Hepatocyte (in vitro differentiated cells): ENCODE data around the gene IL17RE. TPM values are rescaled to one million over a fixed set of nuclear protein-coding genes. Genes with fewer than 3 reads are reported as not detected.
"Not testable (repeated sequence)": the region's sequence is repeated elsewhere in the genome, so short reads cannot be mapped to it uniquely, and the experiment has no call there.

Source experiments
- DNase-seq: peaks from one replicate; pipeline ENCODE4 v3.0.0-alpha.2; 2016; ENCODE audit warnings: low spot score
- H2AFZ ChIP-seq: fragments of 200-600 bp; sonication (generic); 2 replicates; pipeline ENCODE4 v1.6.0; 2016; ENCODE audit warnings: antibody characterized with exemption, mild to moderate bottlenecking
- H3K27ac ChIP-seq: fragments of 200-600 bp; sonication (generic); 2 replicates; pipeline ENCODE4 v1.5.1; 2016; ENCODE audit warnings: mild to moderate bottlenecking
- H3K27me3 ChIP-seq: fragments of 200-600 bp; sonication (generic); 2 replicates; pipeline ENCODE4 v1.6.1; 2016
- H3K36me3 ChIP-seq: fragments of 200-600 bp; sonication (generic); replicated peaks from 2 replicates; pipeline ENCODE4 v1.5.1; 2016; ENCODE audit warnings: low read depth; ENCODE audit not compliant: insufficient read depth
- H3K4me1 ChIP-seq: fragments of 200-600 bp; sonication (generic); 2 replicates; pipeline ENCODE4 v1.5.1; 2016; ENCODE audit warnings: mild to moderate bottlenecking, moderate library complexity; ENCODE audit not compliant: insufficient read depth
- H3K4me2 ChIP-seq: fragments of 200-600 bp; sonication (generic); 2 replicates; pipeline ENCODE4 v1.6.0; 2016
- H3K4me3 ChIP-seq: fragments of 200-600 bp; sonication (generic); 2 replicates; pipeline ENCODE4 v1.5.1; 2016; ENCODE audit warnings: mild to moderate bottlenecking
- H3K79me2 ChIP-seq: fragments of 200-600 bp; sonication (generic); 2 replicates; pipeline ENCODE4 v1.6.0; 2017; ENCODE audit warnings: mild to moderate bottlenecking
- H3K9me2 ChIP-seq: fragments of 200-600 bp; sonication (generic); replicated peaks from 2 replicates; pipeline ENCODE4 v1.6.0; 2017; ENCODE audit warnings: mild to moderate bottlenecking; ENCODE audit not compliant: insufficient read depth
- H3K9me3 ChIP-seq: fragments of 200-600 bp; sonication (generic); 2 replicates; pipeline ENCODE4 v1.5.1; 2016; ENCODE audit warnings: low read depth, mild to moderate bottlenecking
- H4K20me1 ChIP-seq: fragments of 200-600 bp; sonication (generic); 2 replicates; pipeline ENCODE4 v1.6.0; 2016; ENCODE audit warnings: mild to moderate bottlenecking; ENCODE audit not compliant: insufficient read depth, poor library complexity, severe bottlenecking
- CTCF ChIP-seq: fragments of 200-600 bp; sonication (generic); IDR thresholded peaks from 2 replicates; pipeline ENCODE4 v1.5.1; 2016; ENCODE audit warnings: antibody characterized with exemption, mild to moderate bottlenecking; ENCODE audit not compliant: poor library complexity
- EZH2 ChIP-seq: fragments of 200-600 bp; sonication (generic); IDR thresholded peaks from 2 replicates; pipeline ENCODE4 v1.6.1; 2016; ENCODE audit warnings: antibody characterized with exemption, mild to moderate bottlenecking, borderline replicate concordance
- EZH2phosphoT487 ChIP-seq: fragments of 200-600 bp; sonication (generic); IDR thresholded peaks from one replicate; pipeline ENCODE4 v1.6.1; 2018; ENCODE audit warnings: antibody characterized with exemption, mild to moderate bottlenecking, low read depth, moderate library complexity; ENCODE audit not compliant: unreplicated experiment, severe bottlenecking
- WGBS: methylation state at CpG from one replicate; pipeline ENCODE4 v1.1.6; 2016; ENCODE audit warnings: low lambda C conversion rate; ENCODE audit errors: missing lambda C conversion rate; 5-methylcytosine and 5-hydroxymethylcytosine counted together
- polyA plus RNA-seq: library from polyadenylated mRNA; unstranded; fragments of >200 nt; fragmentation: Nextera tagmentation; extraction: Ambion mirVana; gene quantifications from 2 replicates; pipeline ENCODE4 v1.2.1, GENCODE V29; 2016
- total RNA-seq: library from RNA; depleted of rRNA; stranded (reverse); fragments of >200 nt; gene quantifications from 2 replicates; pipeline ENCODE4 v1.2.3, GENCODE V29; 2014

Gene IL17RE
- total and polyA plus RNA-seq, 2 experiments from 2014 or later = 6.8 to 9.1 TPM

- 95% methylated on average over 8 of the region's 8 CpGs for WGBS
- Histone ChIP-seq H3K9me2 (no peaks in the 10 kb centered on the region), H2AFZ (no peak overlapping the region), H3K79me2 (no peaks in the 10 kb centered on the region), H4K20me1 (no peaks in the 10 kb centered on the region), H3K4me3 (no peak overlapping the region), H3K27me3 (no peaks in the 10 kb centered on the region), H3K4me2 (no peak overlapping the region), H3K9me3 (no peaks in the 10 kb centered on the region), H3K4me1 (peaks cover 17% of the 10 kb centered on the region), H3K27ac (no peak overlapping the region), H3K36me3 (no peaks in the 10 kb centered on the region)
- TF ChIP-seq EZH2 = no peak
- TF ChIP-seq EZH2phosphoT487 = no peak
- no peak for TF ChIP-seq CTCF
- DNase-seq = no peak
Observed at GRCh38 chr3:9866639-9867038, 36.0 kb upstream of the IL17RE start.

DNA sequence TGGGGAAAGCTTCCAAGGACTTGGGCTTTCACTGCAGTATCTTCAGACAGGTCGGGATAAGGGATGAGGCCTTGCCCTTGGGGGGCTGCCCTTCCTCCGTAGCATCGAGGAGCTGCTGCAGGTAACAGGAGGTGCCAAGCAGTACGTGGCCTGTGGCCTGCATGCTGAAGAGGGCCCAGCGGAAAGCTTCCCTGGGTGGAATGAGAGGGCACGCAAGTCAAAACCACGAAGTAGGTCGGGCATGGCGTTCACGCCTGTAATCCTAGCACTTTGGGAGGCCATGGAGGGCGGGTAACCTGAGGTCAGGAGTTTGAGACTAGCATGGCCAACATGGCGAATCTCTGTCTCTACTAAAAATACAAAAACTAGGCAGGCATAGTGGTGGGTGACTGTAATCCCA, 35.5 kb upstream of the IL17RE start:
- H3K4me2 ChIP-seq = no peak overlapping the region
- H4K20me1 ChIP-seq = no peaks in the 10 kb centered on the region
- H3K4me3 ChIP-seq = no peak overlapping the region
- no peaks in the 10 kb centered on the region for H3K79me2 ChIP-seq
- H3K27me3 ChIP-seq = no peaks in the 10 kb centered on the region
- H3K27ac ChIP-seq = no peak overlapping the region
- DNase-seq = no peak
- TF ChIP-seq EZH2 (no peak), EZH2phosphoT487 (no peak), CTCF (no peak)
- no peaks in the 10 kb centered on the region for H3K9me2 ChIP-seq
- peaks cover 17% of the 10 kb centered on the region for H3K4me1 ChIP-seq
- H3K36me3 ChIP-seq = no peaks in the 10 kb centered on the region
- 94% methylated on average over 12 of the region's 12 CpGs for WGBS
- no peaks in the 10 kb centered on the region for H3K9me3 ChIP-seq
- no peak overlapping the region for H2AFZ ChIP-seq

- Histone ChIP-seq H3K27me3 (no peaks in the 10 kb centered on the region), H2AFZ (no peak overlapping the region), H3K4me3 (no peak overlapping the region), H3K9me3 (no peaks in the 10 kb centered on the region), H4K20me1 (no peaks in the 10 kb centered on the region), H3K9me2 (no peaks in the 10 kb centered on the region), H3K79me2 (no peaks in the 10 kb centered on the region), H3K4me1 (peaks cover 4% of the 10 kb centered on the region), H3K36me3 (no peaks in the 10 kb centered on the region), H3K27ac (no peak overlapping the region), H3K4me2 (no peak overlapping the region)
- DNase-seq = no peak
- 85% methylated on average over 5 of the region's 5 CpGs for WGBS
- TF ChIP-seq EZH2 = no peak
- no peak for TF ChIP-seq CTCF
- no peak for TF ChIP-seq EZH2phosphoT487
Observed at GRCh38 chr3:9869955-9870354, 32.7 kb upstream of the IL17RE start.

DNA sequence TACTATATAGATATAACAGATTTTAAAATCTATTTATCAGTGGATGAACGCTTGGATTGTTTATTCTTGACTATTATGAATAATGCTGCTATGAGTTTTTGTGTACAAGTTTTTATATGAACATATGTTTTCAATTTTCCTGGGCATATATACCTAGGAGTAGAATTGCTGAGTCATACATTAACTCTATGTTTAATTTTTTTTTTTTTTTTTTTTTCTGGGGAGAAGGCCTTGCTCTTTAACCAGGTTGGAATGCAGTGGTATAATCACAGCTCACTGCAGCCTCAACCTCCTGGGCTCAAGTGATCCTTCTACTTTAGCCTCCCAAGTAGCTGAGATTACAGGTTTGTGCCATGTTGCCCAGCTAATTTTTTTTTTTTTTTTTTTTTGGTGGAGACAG, 31.7 kb upstream of the IL17RE start:
- Histone ChIP-seq H3K36me3 (no peaks in the 10 kb centered on the region), H3K4me2 (no peak overlapping the region)

DNA sequence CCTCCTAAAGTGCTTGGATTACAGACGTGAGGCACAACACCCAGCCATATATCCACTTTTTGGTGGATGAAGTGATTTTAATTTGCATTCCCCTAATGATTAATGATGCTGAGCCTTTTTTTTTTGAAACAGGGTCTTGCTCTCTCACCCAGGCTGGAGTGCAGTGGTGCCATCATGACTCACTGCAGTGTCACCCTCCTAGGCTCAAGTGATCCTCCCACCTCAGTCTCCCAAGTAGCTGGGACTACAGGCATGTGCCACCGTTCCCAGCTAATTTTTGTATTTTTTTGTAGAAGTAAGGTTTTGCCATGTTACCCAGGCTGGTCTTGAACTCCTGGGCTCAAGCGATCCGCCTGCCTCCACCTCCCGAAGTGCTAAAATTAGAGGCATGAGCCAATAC, 30.6 kb upstream of the IL17RE start:
- DNase-seq, H3K4me3 ChIP-seq, H2AFZ ChIP-seq, H3K4me1 ChIP-seq, H3K79me2 ChIP-seq, H3K4me2 ChIP-seq, H3K9me2 ChIP-seq, H4K20me1 ChIP-seq, H3K36me3 ChIP-seq, H3K27ac ChIP-seq, H3K9me3 ChIP-seq, H3K27me3 ChIP-seq: not testable (repeated sequence)
- 85% methylated on average over 5 of the region's 5 CpGs for WGBS

More for the DNA sequence above, 31.7 kb upstream of the IL17RE start:
- H3K9me2 ChIP-seq = no peaks in the 10 kb centered on the region
- TF ChIP-seq EZH2phosphoT487 = no peak
- TF ChIP-seq CTCF = no peak
- TF ChIP-seq EZH2 = no peak
- no peak overlapping the region for H3K4me3 ChIP-seq
- no peaks in the 10 kb centered on the region for H4K20me1 ChIP-seq
- no peak overlapping the region for H3K27ac ChIP-seq
- H3K27me3 ChIP-seq = no peaks in the 10 kb centered on the region
- no peak for DNase-seq
- no peaks in the 10 kb centered on the region for H3K9me3 ChIP-seq
- peaks cover 4% of the 10 kb centered on the region for H3K4me1 ChIP-seq
- no peaks in the 10 kb centered on the region for H3K79me2 ChIP-seq
- no peak overlapping the region for H2AFZ ChIP-seq
- WGBS = 49% methylated on average over 1 of the region's 1 CpG
